Naive thymus-derived CD8-positive, alpha-beta T cell (primary cell): ENCODE results near the gene PM20D2. TPM values are rescaled to one million over a fixed set of nuclear protein-coding genes. Genes with fewer than 3 reads are reported as not detected.

ENCODE experiments used
- ATAC-seq, 2 donors: fragments of 150-1000 bp; cut with Tn5 transposase in 1 of 2; sonication (Bioruptor Pico), chemical (Tn5 transposase) in 1 of 2; 1 replicate in 1 of 2; 2 replicates in 1 of 2; pipeline ENCODE4 v1.10.0; 2021; ENCODE audit warnings: mild to moderate bottlenecking in 2 of 2, moderate library complexity in 2 of 2
- POLR2A ChIA-PET: fragments of 350-600 bp; sonication (Branson Sonifier 250); formaldehyde crosslinking; loops from one replicate; lab custom pipeline; 2021; ENCODE audit warnings: antibody characterized with exemption; lab: Charles Lee
- DNase-seq, 10 donors: peaks; one replicate each; pipeline versions ENCODE4 v3.0.0 to v3.0.0-alpha.2; 2020 to 2022
- H3K27ac Mint-ChIP-seq, 10 donors: one replicate each; pipeline ENCODE4 v1.8.0; 2020 to 2022; ENCODE audit warnings: mild to moderate bottlenecking in 10 of 10, mixed read lengths in 10 of 10, moderate library complexity in 4 of 10, inconsistent platforms in 1 of 10
- H3K27me3 Mint-ChIP-seq, 5 donors: one replicate each; pipeline ENCODE4 v1.8.0; 2021 to 2022; ENCODE audit warnings: mixed read lengths in 5 of 5
- H3K36me3 Mint-ChIP-seq, 3 donors: one replicate each; pipeline ENCODE4 v1.8.0; 2020 to 2022; ENCODE audit warnings: mixed read lengths in 3 of 3, mild to moderate bottlenecking in 2 of 3, inconsistent platforms in 1 of 3
- H3K4me1 Mint-ChIP-seq, 4 donors: one replicate each; pipeline ENCODE4 v1.8.0; 2021 to 2022; ENCODE audit warnings: mixed read lengths in 4 of 4
- H3K4me3 Mint-ChIP-seq, 10 donors: one replicate each; pipeline ENCODE4 v1.8.0; 2020 to 2022; ENCODE audit warnings: mild to moderate bottlenecking in 10 of 10, mixed read lengths in 10 of 10, moderate library complexity in 6 of 10, inconsistent platforms in 1 of 10
- H3K9me3 Mint-ChIP-seq, 9 donors: one replicate each; pipeline ENCODE4 v1.8.0; 2020 to 2022; ENCODE audit warnings: mixed read lengths in 9 of 9, mild to moderate bottlenecking in 3 of 9, inconsistent platforms in 1 of 9, moderate library complexity in 1 of 9
- polyA plus RNA-seq, 3 donors: library from polyadenylated mRNA; unstranded; fragments of 300-500 nt; fragmentation: Illumina TruSeq; gene quantifications; one replicate each; pipeline ENCODE4 v1.2.3, GENCODE V29; 2021
- total RNA-seq, 8 experiments: library from RNA in 2 of 8; stranded (reverse) in 2 of 8; gene quantifications; one replicate each; pipeline ENCODE4 v1.2.3 and lab custom pipeline; 2021 to 2026

PM20D2 gene
- total and polyA plus RNA-seq, 5 experiments from 2014 or later = 8.9 to 13.3 (median 11.9) TPM

GRCh38 chr6:89148016-89148750 lies 2.3 kb downstream of the PM20D2 start:
- Mint-ChIP-seq H3K27me3 (no peaks in the 10 kb centered on the region), H3K4me3 (peak overlapping the region; percentile 25 to 73 (median 56)), H3K4me1 (peaks cover 16 to 40% (median 30%) of the 10 kb centered on the region in 4 donors), H3K36me3 (peaks cover 5 to 24% (median 8%) of the 10 kb centered on the region in 3 donors), H3K9me3 (no peaks in the 10 kb centered on the region), H3K27ac (peak overlapping the region in 4 of 10 donors; percentile 15 to 35 (median 24))
- DNase-seq (no peak), ATAC-seq (no peak)
- POLR2A ChIA-PET = interaction anchor here (0.6 to 4.6 kb wide), 3 partner anchors 48 to 205 kb away, joined by 3 to 105 read pairs (median 3); partner anchors contain the start of gene PNRC1

DNA sequence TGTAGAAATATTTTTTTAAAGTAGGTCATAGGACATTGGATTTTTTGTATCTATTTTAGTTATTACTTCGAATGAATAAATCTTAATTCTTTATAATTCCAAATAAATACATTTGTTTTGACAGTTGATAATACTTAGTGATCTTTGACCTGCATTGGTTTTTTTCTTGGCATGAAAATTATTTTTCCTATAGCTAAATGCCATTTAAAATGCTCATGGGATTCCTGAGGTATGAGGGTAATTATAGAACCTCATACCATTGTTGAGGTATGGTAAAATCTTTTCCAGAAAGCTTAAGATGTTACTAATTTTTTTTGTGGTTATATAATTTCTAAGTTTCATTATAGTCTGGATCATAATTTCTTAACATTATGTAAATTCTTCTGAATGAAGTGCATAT lies 8.3 kb downstream of the PM20D2 start:
- Mint-ChIP-seq H3K27ac (no peak overlapping the region), H3K36me3 (peaks cover 10 to 55% (median 12%) of the 10 kb centered on the region in 3 donors), H3K27me3 (no peaks in the 10 kb centered on the region), H3K4me3 (no peak overlapping the region), H3K4me1 (peaks cover 4 to 17% (median 5%) of the 10 kb centered on the region in 4 donors), H3K9me3 (no peaks in the 10 kb centered on the region)
- ATAC-seq (no peak), DNase-seq (no peak)
- POLR2A ChIA-PET = no interaction called here

DNA sequence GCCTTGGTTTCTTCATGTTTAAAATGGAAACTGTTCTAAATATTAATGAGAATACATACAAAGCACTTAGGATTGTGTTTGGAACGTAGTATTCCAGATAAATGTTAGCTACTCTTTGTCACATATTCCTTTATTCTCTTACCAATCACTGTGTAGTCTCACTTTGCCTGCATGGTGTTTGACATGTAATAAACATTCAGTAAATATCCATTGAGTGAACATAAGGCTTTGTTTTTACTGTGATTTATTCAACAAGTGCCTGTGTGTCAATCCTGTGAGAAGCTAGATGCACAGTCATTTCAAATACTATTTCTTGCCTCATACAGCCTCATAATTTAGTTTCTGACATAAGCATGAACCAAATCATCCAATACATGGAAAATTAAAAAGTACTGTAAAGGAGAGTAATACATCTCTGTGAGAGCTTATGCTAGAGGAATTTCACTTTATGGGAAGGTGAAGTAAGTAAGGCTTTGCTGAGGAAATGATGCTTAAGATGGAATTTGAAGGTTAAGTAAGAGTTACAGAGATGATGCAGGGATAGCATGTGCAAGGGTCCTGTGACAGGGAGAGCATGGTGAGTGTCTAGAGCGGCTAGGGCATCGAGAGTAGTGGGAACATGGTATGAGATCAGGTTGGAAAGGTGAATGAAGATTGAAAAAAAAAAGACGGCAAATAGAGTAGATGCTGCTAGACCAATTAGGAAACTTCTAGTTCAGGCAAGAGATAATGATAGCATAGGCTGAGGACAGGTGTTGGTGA lies 14.7 kb downstream of the PM20D2 start:
- Mint-ChIP-seq H3K4me3 (no peak overlapping the region), H3K27ac (peak overlapping the region in 2 of 10 donors; percentile 26 to 66), H3K9me3 (no peaks in the 10 kb centered on the region), H3K36me3 (peaks cover 22 to 67% (median 23%) of the 10 kb centered on the region in 3 donors), H3K27me3 (no peaks in the 10 kb centered on the region), H3K4me1 (peaks cover 0 to 5% (median 2%) of the 10 kb centered on the region in 4 donors)
- POLR2A ChIA-PET = no interaction called here
- no peak for DNase-seq
- ATAC-seq = no peak

DNA sequence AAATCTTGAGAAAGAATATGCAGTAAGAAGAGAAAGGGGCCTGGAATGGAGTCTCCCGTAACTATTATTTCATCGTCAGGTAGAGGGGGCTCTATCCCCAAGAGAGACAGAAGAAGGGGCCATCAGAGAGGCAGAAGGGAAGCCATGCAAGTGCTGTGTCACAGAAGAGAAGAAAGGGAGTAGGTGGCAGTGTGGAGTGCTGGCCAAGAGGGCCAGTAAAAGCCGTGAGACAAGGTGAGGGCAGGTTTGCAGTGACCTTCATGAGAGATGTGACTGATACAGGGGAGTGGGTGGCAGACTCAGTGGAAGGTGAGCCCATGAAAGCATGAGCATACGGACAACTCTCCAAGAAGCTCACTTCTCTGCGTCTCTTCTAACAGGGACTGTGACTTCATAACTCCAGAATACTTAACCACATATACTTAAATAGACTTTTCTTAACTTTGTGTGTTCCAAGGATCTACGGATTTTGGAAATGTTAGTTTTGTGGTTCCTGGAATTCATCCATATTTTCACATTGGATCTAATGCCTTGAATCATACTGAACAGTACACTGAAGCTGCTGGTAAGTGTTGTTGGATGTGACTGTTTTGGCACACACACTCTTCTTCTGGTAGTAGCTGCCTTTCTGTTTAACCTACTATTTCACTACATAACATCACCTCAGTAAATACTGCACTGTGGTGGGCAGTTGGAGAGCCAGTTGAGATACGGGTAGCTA lies 15.6 kb downstream of the PM20D2 start:
- POLR2A ChIA-PET = no interaction called here
- Mint-ChIP-seq H3K4me3 (no peak overlapping the region), H3K4me1 (peaks cover 0 to 5% (median under 1%) of the 10 kb centered on the region in 4 donors), H3K36me3 (peaks cover 19 to 64% (median 23%) of the 10 kb centered on the region in 3 donors), H3K9me3 (no peaks in the 10 kb centered on the region), H3K27ac (peak overlapping the region in 3 of 10 donors; percentile 4 to 76 (median 28)), H3K27me3 (no peaks in the 10 kb centered on the region)
- ATAC-seq (no peak), DNase-seq (no peak)

DNA sequence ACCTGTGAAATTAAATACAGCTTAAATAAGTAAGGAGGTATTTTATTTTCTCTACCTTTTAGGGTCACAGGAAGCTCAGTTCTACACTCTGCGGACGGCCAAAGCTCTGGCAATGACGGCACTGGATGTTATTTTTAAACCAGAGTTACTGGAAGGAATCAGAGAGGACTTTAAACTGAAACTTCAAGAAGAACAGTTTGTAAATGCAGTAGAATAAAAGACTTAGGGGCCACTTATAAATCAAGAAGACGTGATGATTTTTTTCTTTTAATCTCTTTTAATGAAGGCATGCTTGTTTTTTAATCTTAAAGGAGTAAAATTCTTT lies 16.2 kb downstream of the PM20D2 start:
- no peak overlapping the region for H3K4me3 Mint-ChIP-seq
- H3K4me1 Mint-ChIP-seq = peaks cover 0 to 5% (median 0%) of the 10 kb centered on the region in 4 donors
- POLR2A ChIA-PET = no interaction called here
- no peaks in the 10 kb centered on the region for H3K9me3 Mint-ChIP-seq
- H3K27ac Mint-ChIP-seq = peak overlapping the region in 2 of 10 donors; percentile 28 to 76
- DNase-seq (no peak), ATAC-seq (no peak)
- no peaks in the 10 kb centered on the region for H3K27me3 Mint-ChIP-seq
- H3K36me3 Mint-ChIP-seq = peaks cover 18 to 62% (median 23%) of the 10 kb centered on the region in 3 donors

- POLR2A ChIA-PET = no interaction called here
- no peaks in the 10 kb centered on the region for H3K4me1 Mint-ChIP-seq
Measured at GRCh38 chr6:89172131-89172530, 26.3 kb downstream of the PM20D2 start.

GRCh38 chr6:89173634-89174033 lies 27.8 kb downstream of the PM20D2 start:
- ATAC-seq (no peak), DNase-seq (no peak)
- Mint-ChIP-seq H3K4me3 (no peak overlapping the region), H3K36me3 (no peaks in the 10 kb centered on the region), H3K4me1 (no peaks in the 10 kb centered on the region), H3K27ac (no peak overlapping the region), H3K9me3 (no peaks in the 10 kb centered on the region), H3K27me3 (no peaks in the 10 kb centered on the region)
- POLR2A ChIA-PET = no interaction called here

More at GRCh38 chr6:89172131-89172530, 26.3 kb downstream of the PM20D2 start:
- ATAC-seq = no peak
- H3K27ac Mint-ChIP-seq = no peak overlapping the region
- no peak for DNase-seq
- H3K36me3 Mint-ChIP-seq = no peaks in the 10 kb centered on the region
- no peaks in the 10 kb centered on the region for H3K9me3 Mint-ChIP-seq
- no peaks in the 10 kb centered on the region for H3K27me3 Mint-ChIP-seq
- H3K4me3 Mint-ChIP-seq = no peak overlapping the region

DNA sequence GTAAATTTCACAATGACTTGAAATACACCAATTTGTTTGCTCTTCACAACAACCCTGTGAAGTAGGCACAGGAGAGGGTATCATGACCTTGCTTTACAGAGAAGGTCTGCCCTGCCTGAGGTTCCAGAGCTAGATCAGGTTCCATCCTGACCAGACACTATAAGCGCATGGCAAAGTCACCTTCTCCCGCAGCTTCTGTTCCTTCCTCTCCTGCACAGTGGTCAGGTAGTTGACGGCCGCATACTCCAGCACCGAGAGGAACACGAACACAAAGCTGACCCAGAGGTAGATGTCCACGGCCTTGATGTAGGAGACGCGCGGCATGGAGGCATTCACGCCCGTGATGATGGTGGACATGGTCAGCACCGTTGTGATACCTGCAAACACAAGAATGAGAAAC lies 34.3 kb downstream of the PM20D2 start:
- Mint-ChIP-seq H3K27me3 (peaks cover 0 to 13% (median 5%) of the 10 kb centered on the region in 5 donors), H3K4me3 (no peak overlapping the region), H3K36me3 (no peaks in the 10 kb centered on the region), H3K27ac (no peak overlapping the region), H3K9me3 (peaks cover 0 to 3% (median 0%) of the 10 kb centered on the region in 9 donors), H3K4me1 (no peaks in the 10 kb centered on the region)
- ATAC-seq (no peak), DNase-seq (no peak)
- POLR2A ChIA-PET = no interaction called here

- H3K9me3 Mint-ChIP-seq = peaks cover 0 to 3% (median 0%) of the 10 kb centered on the region in 9 donors
- no peak overlapping the region for H3K27ac Mint-ChIP-seq
- H3K4me3 Mint-ChIP-seq = no peak overlapping the region
- H3K27me3 Mint-ChIP-seq = peaks cover 0 to 13% (median 5%) of the 10 kb centered on the region in 5 donors
- H3K4me1 Mint-ChIP-seq = no peaks in the 10 kb centered on the region
- DNase-seq (no peak), ATAC-seq (no peak)
- POLR2A ChIA-PET = no interaction called here
- H3K36me3 Mint-ChIP-seq = no peaks in the 10 kb centered on the region
Measured at GRCh38 chr6:89180971-89181370, 35.1 kb downstream of the PM20D2 start.

DNA sequence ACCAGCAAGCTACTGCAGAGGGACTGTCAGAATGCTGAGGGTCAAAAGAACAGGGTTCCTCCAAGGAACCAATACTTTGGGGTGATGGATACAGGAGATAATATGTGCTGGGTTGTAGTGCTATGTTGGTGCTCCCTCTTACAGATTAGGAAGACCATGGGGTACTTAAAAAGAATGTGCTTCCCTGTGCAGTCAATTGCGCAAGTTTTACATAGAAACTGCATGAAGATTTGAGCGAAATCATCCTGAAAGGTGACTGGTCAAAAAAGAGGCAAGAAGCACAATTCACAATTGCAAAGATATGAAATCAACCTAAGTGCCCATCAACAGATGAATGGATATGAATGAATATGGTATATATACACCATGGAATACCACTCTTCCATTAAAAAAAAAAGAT lies 37.4 kb downstream of the PM20D2 start:
- no peak overlapping the region for H3K4me3 Mint-ChIP-seq
- DNase-seq (no peak), ATAC-seq (no peak)
- H3K27ac Mint-ChIP-seq = no peak overlapping the region
- no peaks in the 10 kb centered on the region for H3K36me3 Mint-ChIP-seq
- peaks cover 0 to 3% (median 0%) of the 10 kb centered on the region in 9 donors for H3K9me3 Mint-ChIP-seq
- H3K4me1 Mint-ChIP-seq = no peaks in the 10 kb centered on the region
- POLR2A ChIA-PET = no interaction called here
- H3K27me3 Mint-ChIP-seq = peaks cover 0 to 13% (median 5%) of the 10 kb centered on the region in 5 donors

DNA sequence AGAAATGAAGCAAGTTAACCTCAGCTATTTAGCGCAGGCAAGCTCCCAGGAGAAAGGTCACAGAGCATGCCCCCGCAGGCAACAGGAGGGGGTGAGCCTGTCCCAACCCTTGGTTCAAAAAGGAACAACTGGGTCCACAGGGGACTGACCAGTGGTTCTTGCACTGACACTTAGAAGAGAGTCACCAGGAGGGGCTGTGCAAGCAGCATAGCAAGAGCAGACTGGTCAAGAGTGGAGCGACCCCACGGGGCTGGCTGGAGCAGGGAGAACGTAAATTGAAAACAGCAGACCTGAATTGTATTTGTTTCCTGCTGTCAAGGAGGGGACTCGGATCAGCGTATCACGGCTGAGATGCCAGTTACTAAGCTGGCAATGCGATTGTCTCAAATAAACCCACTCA lies 38.5 kb downstream of the PM20D2 start:
- no peaks in the 10 kb centered on the region for H3K36me3 Mint-ChIP-seq
- peaks cover 0 to 3% (median 0%) of the 10 kb centered on the region in 9 donors for H3K9me3 Mint-ChIP-seq
- ATAC-seq (no peak), DNase-seq (no peak)
- H3K27ac Mint-ChIP-seq = no peak overlapping the region
- POLR2A ChIA-PET = interaction anchor here (0.5 kb wide), 1 partner anchor 754 kb away, joined by 3 read pairs; no protein-coding TSS in a partner anchor
- no peaks in the 10 kb centered on the region for H3K4me1 Mint-ChIP-seq
- H3K4me3 Mint-ChIP-seq = no peak overlapping the region
- H3K27me3 Mint-ChIP-seq = peaks cover 0 to 15% (median 5%) of the 10 kb centered on the region in 5 donors

DNA sequence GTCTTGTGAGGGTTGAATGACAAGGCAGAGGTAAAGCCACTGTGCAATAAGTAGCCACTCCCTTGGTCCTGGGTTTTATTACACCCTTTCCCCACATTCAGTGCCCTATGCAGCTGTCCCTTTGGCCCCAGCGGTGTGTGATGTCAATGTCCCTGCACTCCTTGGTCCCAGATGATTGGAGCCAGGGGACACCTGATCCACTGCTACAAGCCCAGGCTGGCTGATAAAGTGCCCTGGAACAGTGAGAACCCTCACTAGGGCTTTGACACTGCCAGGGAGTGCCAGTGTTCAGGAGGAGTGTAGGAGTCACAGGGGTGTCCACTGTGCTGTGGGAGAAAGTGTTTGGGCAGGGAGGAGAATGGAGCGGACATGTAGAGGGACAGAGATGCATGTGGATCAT lies 40.9 kb downstream of the PM20D2 start:
- DNase-seq = no peak
- Mint-ChIP-seq H3K27ac (no peak overlapping the region), H3K27me3 (peaks cover 0 to 9% (median 4%) of the 10 kb centered on the region in 5 donors), H3K4me1 (no peaks in the 10 kb centered on the region), H3K36me3 (no peaks in the 10 kb centered on the region), H3K4me3 (no peak overlapping the region), H3K9me3 (peaks cover 0 to 2% (median 0%) of the 10 kb centered on the region in 9 donors)
- POLR2A ChIA-PET = no interaction called here
- no peak for ATAC-seq
